Measurements from ENCODE around the gene C1R. TPM values are rescaled to one million over a fixed set of nuclear protein-coding genes. Genes with fewer than 3 reads are reported as not detected.

C1R gene
- total and polyA plus RNA-seq, 7 donors = 32.4 to 70.9 (median 63.2) TPM

- ATAC-seq = peak; percentile 98 to 99 (median 98)
- TF ChIP-seq CTCF (IDR thresholded peaks at IDR 0.05) = no peak
- Histone ChIP-seq H3K4me3 (no peak overlapping the region), H3K36me3 (ENCODE audit: insufficient read depth in 1 of 2, low read depth in 1 of 2) (peaks cover 0 to 62% of the 10 kb centered on the region in 2 donors), H3K27me3 (ENCODE audit: insufficient read depth in 3 of 3, low read length in 2 of 3) (no peaks in the 10 kb centered on the region), H3K4me1 (peaks cover 31% of the 10 kb centered on the region), H3K9me3 (no peaks in the 10 kb centered on the region), H3K27ac (peak overlapping the region; percentile 84)
- WGBS, 3 donors = 22 to 37% (median 24%) methylated on average over 11 of the region's 11 CpGs
- intact Hi-C loops (cut with DNase I) = no loop called here
- DNase-seq = peak; percentile 69 to 91
Observed at GRCh38 chr12:7068240-7068993, 23.8 kb downstream of the C1R start.

GRCh38 chr12:7067096-7067495 is 25.1 kb downstream of the C1R start:
- no peak for DNase-seq
- Histone ChIP-seq H3K9me3 (no peaks in the 10 kb centered on the region), H3K36me3 (ENCODE audit: insufficient read depth in 1 of 2, low read depth in 1 of 2) (peaks cover 0 to 74% of the 10 kb centered on the region in 2 donors), H3K27me3 (ENCODE audit: insufficient read depth in 3 of 3, low read length in 2 of 3) (no peaks in the 10 kb centered on the region), H3K27ac (peak overlapping the region; percentile 84), H3K4me3 (no peak overlapping the region), H3K4me1 (peaks cover 31% of the 10 kb centered on the region)
- 80 to 82% (median 82%) methylated on average over 7 of the region's 7 CpGs for WGBS, 3 donors
- no peak for ATAC-seq
- intact Hi-C loops (cut with DNase I) = no loop called here
- no peak for TF ChIP-seq CTCF (IDR thresholded peaks at IDR 0.05)

GRCh38 chr12:7066596-7066995 is 25.6 kb downstream of the C1R start:
- Histone ChIP-seq H3K4me1 (peaks cover 31% of the 10 kb centered on the region), H3K27ac (no peak overlapping the region), H3K36me3 (ENCODE audit: insufficient read depth in 1 of 2, low read depth in 1 of 2) (peaks cover 0 to 74% of the 10 kb centered on the region in 2 donors), H3K9me3 (no peaks in the 10 kb centered on the region), H3K27me3 (ENCODE audit: insufficient read depth in 3 of 3, low read length in 2 of 3) (no peaks in the 10 kb centered on the region), H3K4me3 (no peak overlapping the region)
- WGBS, 3 donors = 81 to 90% (median 83%) methylated on average over 2 of the region's 2 CpGs
- intact Hi-C loops (cut with DNase I) = no loop called here
- no peak for TF ChIP-seq CTCF (IDR thresholded peaks at IDR 0.05)
- no peak for ATAC-seq
- DNase-seq = no peak

GRCh38 chr12:7065073-7065623 is 27.1 kb downstream of the C1R start:
- peaks cover 28% of the 10 kb centered on the region for H3K4me1 ChIP-seq
- DNase-seq (no peak), ATAC-seq (no peak)
- no peaks in the 10 kb centered on the region for H3K9me3 ChIP-seq
- H3K27me3 ChIP-seq (ENCODE audit: insufficient read depth in 3 of 3, low read length in 2 of 3) = no peaks in the 10 kb centered on the region
- intact Hi-C loops (cut with DNase I) = no loop called here
- H3K36me3 ChIP-seq (ENCODE audit: insufficient read depth in 1 of 2, low read depth in 1 of 2) = peaks cover 0 to 65% of the 10 kb centered on the region in 2 donors
- TF ChIP-seq CTCF (IDR thresholded peaks at IDR 0.05) = no peak
- 90 to 95% (median 94%) methylated on average over 7 of the region's 7 CpGs for WGBS, 3 donors
- no peak overlapping the region for H3K4me3 ChIP-seq
- no peak overlapping the region for H3K27ac ChIP-seq

Data from psoas muscle (tissue), 8 donors.